ENCODE results near the gene ARFGAP3.

Gene ARFGAP3

DNA sequence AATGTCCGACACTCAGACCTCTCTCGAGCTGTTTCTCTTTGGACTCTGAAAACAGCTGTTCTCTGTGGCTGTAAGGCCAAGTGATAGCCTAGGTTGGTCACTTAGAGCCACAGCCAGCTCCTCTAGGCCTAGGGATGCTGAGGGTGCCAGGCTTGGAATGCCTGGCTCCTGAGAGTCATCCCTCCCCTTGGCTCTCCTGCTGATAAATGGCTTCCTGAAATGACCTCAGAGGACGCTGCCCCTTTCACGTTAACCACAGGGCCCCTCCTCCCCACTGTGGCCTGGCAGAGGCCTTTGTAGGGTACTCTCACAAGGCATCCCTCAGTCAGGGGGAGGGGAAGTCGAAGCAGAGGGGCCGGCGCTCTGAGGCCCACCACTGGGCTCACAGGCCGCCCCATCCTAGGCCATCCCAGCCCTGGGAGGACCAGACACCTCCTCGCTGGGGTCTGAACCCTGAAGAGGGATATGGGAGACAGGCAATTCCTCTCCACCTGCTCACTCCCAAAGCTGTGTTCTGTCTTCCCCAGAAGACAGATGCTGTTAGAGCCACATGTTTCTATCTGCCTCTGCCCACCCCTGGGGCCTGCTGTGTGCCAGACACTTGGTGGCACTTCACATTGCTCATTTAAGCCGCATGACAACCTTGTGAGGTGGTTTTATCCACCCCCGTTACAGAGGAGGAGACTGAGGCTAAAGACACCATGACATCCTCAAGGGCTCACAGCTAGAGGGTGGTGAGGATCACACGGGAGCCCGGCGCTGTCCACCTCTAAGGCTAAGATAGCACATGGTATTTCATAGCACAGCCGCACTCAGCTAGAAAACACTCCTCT is 50.9 kb downstream of the ARFGAP3 start:
- TF ChIP-seq, protein P1, sequence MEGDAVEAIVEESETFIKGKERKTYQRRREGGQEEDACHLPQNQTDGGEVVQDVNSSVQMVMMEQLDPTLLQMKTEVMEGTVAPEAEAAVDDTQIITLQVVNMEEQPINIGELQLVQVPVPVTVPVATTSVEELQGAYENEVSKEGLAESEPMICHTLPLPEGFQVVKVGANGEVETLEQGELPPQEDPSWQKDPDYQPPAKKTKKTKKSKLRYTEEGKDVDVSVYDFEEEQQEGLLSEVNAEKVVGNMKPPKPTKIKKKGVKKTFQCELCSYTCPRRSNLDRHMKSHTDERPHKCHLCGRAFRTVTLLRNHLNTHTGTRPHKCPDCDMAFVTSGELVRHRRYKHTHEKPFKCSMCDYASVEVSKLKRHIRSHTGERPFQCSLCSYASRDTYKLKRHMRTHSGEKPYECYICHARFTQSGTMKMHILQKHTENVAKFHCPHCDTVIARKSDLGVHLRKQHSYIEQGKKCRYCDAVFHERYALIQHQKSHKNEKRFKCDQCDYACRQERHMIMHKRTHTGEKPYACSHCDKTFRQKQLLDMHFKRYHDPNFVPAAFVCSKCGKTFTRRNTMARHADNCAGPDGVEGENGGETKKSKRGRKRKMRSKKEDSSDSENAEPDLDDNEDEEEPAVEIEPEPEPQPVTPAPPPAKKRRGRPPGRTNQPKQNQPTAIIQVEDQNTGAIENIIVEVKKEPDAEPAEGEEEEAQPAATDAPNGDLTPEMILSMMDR (IDR thresholded peaks at IDR 0.05) = no peak

DNA sequence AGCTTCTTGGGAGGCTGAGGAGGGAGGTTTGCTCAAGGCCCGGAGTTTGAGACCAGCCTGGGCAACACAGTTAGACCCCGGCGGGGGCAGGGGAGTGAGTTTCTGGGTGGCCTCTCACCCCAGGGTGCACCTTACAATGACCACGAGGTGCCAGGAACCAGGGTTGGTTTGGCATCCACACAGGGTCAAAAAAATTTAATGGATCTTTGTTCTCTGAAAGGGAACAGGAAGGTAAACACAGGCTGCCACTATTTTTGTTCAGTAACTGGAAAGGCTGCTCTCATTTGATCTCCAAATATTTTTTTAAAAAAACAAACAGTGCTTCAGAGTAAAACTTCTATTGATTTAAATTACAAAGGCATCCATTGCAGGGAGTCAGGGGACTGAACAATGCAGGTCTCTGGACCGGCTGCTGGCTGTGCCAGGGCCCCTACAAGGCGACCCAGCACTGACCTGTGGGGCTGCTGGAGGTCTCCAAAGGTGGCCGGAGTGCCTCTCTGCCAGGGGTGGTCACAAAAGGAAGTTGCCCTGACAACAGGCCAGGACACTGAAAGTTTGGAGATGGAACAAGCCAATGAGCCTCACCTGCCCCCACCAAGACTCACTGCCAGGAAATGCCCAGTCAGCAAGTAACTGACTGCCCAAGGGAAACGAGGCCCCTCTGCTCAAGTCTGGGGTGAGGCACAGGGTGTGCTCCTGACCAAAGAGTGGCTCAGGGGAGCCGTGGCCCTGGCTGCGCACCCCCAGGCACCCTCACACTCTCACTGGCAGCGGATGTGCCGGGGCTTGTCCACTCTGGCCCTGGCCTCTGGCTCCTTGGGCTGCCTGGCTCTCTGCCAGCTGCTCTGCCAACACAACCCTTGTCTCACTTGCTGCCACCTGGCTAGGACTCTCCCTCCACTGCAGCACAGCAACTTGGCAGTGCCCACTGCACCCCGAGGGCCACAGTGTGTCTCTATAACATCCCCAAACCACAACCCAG is 51.8 kb downstream of the ARFGAP3 start:
- TF ChIP-seq, protein P1 (IDR thresholded peaks at IDR 0.05) = no peak

DNA sequence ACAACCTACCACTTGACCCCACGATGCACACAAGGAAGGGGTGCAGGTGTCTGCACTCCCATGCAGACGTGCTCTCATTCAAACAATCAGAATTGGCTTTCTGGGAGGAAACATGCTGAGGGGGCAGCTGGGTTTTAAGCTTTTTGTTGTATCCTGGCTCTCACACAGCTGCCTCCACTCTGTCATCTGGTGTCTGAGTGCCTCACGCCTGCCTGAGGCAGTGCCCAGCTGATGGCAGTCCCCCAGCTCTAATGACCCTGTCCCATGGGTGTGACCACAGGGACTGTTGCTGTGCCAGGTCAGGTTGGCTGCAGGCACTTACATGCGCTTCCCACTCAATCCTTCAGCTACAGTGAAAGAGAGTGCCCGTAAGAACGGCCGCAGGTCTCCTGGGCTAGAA is 53.7 kb downstream of the ARFGAP3 start:
- TF ChIP-seq, protein P1 (IDR thresholded peaks at IDR 0.05) = no peak

DNA sequence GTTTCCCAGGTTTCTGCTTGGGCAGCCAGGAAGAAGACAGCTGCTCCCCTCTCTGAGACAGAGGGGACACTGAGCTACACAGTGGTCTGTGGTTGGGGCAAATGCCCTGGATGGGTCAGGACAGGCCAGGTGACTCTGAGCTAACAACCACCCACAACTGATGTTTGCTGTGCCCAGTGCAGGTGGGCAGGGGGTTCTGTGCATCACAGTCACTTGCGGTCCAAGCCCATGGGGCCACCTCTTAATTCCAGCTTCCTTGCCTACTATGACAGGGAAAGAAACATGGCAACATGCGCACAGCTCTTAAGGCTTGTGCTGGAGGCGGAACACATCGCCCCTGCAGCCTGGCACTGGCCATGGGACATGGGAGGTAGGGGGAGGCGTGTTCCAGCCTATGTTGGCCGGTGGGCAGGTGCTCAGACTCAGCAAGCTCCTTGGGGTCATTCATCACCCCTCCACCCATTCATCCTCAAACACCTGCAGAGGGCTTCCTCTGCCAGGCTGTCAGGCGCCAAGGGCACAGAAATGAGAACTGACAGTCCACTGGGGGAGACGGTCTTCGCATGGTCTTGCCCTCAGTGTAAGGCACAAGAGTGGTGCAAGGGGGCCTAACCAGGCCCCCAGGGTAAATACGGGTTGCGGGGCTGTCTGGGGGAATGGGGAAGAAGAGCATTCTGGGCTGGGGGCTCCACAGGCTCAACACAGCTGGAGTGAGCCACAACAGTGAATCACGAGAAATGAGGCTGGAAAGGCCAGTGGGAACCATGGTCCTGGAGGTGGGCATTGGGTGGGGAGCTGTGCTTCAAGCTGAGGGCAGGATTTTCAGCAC is 55.6 kb downstream of the ARFGAP3 start:
- TF ChIP-seq, protein P1 (IDR thresholded peaks at IDR 0.05) = no peak

DNA sequence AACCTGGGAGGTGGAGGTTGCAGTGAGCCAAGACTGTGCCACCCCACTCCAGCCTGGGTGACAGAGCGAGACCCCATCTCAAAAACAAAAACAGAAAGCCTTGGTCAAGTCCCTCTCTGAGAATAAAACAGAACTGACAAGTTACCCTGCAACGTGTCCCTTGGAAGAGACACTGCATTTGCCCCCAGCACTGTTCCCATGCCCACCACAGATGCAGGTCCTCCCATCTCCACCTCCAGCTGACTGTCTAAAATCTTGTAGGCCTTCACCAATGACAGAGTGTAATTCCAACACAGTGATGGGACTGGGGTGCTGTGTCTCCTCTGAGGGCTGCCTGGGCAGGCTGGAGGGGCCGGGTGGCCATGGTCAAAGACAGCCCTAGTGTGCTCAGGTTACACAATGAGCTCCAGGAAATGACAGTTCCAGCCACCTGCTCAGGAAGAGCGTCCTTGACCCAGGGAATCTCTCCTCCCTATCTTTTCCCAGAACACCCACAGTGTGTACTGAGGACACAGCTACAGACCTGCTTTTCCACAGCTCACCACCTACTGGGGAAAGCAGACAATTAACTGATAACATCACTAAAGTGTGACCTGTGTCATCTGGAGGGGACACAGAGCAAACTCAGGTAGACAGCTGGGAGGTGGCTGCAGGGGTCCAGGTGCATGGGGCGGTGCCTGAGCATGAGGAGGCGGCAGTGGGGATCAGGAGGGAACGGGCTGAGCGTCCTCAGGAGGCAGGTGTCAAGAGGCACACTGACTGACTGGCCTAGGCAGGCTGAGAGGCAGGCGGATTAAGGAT is 56.4 kb downstream of the ARFGAP3 start:
- TF ChIP-seq, protein P1 (IDR thresholded peaks at IDR 0.05) = no peak

DNA sequence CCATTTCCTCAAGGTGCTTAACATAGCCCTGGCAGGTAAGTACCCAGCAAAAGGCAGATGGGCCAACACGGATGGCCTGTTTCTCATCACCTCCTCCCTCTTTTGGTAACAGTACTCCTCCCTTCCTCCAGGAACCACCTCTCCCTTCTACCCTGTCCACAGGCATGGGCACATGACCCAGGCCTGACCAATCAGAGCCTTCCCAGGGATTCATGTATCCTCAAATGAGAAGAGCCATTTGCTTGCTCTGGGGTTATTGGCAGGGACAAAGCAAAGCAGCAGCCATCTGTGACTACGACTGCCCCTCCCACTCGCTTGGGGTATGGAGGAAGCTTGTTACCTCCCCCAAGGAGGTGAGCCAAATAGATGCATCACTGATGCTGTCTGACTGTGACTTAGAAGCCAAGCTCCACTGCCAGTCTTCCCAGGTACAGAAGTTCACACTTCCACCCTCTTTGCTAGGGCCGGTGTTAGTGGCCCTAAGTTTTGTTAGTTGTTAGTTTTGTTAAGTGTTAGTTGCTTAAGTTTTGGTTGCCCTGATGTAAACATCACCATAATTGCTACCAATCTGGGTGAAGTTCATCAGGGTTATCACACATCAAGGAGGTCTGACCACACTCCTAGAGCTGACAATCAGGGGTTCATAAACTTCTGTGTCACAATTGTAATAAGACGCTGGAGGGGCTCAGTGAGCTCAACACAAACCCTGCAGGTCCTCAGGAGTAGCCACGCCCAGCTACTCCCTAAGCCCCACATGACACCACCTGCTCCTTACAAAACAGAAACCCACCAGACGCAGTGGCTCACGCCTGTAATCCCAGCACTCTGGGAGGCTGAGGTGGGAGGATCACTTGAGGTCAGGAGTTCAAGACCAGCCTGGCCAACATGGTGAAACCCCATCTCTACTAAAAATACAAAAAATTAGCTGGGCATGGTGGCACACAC is 57.3 kb downstream of the ARFGAP3 start:
- TF ChIP-seq, protein P1 (IDR thresholded peaks at IDR 0.05) = no peak

Measured in LNCAP (cell line).